HG02588 (cell line): ENCODE measurements around the gene MEN1.
"Not testable (repeated sequence)": the region's sequence is repeated elsewhere in the genome, so short reads cannot be mapped to it uniquely, and the experiment has no call there.

Source experiments
- ATAC-seq: cut with Tn5 transposase; IDR thresholded peaks from one replicate; pipeline ENCODE4 v1.9.1; 2021; ENCODE audit warnings: mild to moderate bottlenecking, moderate library complexity; ENCODE audit not compliant: unreplicated experiment

MEN1 gene

DNA sequence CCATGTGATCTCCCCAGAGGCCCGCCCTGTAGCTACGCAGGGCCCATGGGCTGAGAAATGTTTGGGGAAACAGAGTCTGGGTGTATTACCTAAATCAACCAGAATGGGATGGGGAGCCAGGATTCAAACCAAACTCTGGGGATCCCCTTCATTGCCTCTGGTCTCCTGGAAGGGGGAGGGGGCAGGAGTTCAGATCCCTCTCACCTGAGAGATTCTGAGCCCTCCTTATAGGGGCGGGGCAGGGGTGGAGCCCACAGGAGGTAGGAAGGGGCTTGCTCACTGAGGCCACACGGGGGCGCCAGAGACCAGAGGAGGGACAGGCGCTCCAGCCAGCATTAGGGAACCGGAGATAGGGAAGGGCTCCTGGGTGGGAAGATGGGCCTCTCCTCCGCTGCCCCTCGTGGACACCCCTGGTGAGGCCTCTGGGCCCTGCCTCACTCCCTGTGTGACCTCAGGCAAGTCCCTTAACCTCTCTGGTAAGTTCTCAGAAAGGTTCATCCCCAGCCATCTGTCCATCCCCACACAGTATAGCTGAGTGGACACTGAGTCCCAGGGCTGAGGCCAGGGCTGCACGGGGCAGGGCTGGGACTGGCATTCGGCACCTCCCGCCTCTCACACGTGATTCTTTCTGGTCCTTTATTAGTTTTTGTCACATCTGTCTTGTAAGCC, 36.8 kb upstream of the MEN1 start:
- no peak for ATAC-seq

DNA sequence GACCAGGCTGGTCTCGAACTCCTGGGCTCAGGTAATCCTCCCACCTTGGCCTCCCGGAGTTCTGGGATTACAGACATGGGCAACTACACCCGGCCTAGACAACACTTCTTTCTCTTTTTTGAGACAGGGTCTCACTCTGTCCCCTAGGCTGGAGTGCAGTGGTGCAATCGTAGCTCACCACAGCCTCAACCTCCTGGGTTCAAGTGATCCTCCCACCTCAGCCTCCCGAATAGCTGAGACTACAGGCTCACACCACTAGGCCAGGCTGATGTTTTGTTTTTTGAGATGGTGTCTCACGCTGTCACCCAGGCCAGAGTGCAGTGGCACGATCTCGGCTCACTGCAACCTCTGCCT, 35.4 kb upstream of the MEN1 start:
- not testable (repeated sequence) for ATAC-seq

DNA sequence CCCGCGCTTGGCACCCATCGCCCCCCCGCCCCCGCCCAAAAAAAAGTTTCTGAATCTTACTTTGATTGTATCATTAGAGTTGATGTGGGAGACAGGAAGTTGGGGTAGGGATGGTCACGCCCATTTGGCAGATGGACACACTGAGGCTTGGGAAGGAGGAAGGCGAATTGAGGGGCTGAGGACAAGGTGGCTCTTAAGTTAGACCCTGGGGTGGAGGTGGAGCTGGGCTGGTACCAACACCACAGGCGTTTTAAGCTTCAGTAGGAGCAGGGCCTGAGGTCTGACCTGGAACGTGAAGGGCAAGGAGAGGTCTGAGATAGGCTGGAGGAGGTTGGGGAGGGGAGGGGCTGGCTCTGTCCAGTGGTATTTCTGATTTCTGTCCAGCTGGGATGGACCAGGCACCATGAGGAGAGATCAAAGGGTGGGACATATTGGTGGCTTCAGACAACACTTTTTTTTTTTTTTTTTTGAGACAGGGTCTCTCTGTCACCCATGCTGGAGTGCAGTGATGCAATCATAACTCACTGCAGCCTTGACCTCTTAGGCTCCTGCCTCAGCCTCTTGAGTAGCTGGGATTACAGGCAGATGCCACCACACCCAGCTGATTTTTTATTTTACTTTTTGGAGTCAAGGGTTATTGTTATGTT, 34.9 kb upstream of the MEN1 start:
- no peak for ATAC-seq

DNA sequence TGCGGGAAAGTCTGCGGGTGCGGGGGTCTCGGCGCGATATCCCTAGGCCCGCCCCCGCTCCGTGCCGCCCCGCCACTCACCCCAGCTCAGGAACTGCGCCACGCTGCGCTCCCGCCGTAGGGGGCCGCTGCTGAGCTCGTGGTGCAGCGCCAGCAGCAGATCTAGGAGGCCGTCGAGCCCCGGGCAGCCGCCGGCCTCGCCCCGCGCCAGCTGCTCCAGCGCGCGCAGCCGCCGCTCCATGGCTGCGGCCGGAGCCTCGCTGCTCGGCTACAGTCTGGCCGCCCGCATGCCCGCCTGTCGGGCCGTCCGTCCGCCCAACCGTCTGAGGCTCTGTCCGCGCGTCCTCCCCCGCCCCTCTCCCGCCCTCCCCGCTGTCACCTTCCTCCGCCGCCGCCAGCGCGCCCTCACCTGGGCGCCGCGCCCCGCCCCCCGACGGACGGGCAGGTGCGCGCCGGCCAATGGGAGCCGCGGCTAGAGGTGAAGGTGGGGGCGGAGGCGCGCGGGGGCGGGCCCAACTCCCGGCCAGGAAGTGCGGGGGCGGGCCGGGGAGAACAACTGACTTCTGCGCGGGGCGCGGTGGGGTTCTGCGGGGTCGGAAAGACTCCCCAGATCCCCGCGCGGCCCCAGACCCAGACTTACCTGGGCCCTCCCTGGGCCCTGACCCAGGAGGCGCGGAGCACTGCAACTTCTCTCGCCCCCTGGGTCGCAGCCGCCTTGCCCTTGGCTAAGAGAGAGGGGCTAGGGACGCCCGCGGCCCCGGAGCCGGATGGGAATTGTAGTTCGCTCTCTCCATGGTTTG, 34.2 kb upstream of the MEN1 start, which contains the start of gene CDC42BPG:
Gene CDC42BPG, minus strand, starts transcription at position 324 of the 799 bp plus-strand sequence. Its CDS starts 84 bp downstream, at position 240.
- ATAC-seq, result no peak

DNA sequence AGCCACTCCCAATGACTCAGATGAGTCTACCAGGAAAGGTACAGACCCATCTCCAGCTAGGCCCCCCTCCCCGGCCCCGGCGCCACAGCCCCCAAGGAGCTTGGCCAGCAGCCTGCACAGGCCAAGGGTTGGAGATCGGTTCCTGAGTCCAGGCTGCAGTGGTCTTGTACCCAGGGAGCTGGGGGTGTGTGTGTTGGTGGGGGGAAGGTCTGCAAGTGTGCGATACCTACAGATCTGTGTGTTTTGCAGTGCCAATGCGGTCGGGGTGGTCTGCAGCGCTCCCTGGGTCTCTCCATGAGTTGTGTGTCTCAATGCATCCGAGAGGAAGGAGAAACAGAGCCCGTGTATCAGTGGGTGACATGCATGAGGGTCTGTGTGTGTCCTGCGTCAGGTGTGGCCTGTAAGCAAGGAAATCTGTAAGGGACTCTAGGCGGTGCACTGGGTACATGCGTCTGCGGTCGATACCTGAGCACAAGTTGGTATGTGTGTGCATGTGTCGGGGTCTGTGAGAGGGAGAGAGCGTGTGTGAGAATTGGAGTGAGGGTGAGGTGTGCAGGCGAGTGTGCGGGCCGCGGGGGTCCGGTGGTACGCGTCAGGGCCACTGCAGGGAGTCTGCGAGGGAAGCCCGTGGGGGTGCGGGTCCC, 33.5 kb upstream of the MEN1 start:
- no peak for ATAC-seq

DNA sequence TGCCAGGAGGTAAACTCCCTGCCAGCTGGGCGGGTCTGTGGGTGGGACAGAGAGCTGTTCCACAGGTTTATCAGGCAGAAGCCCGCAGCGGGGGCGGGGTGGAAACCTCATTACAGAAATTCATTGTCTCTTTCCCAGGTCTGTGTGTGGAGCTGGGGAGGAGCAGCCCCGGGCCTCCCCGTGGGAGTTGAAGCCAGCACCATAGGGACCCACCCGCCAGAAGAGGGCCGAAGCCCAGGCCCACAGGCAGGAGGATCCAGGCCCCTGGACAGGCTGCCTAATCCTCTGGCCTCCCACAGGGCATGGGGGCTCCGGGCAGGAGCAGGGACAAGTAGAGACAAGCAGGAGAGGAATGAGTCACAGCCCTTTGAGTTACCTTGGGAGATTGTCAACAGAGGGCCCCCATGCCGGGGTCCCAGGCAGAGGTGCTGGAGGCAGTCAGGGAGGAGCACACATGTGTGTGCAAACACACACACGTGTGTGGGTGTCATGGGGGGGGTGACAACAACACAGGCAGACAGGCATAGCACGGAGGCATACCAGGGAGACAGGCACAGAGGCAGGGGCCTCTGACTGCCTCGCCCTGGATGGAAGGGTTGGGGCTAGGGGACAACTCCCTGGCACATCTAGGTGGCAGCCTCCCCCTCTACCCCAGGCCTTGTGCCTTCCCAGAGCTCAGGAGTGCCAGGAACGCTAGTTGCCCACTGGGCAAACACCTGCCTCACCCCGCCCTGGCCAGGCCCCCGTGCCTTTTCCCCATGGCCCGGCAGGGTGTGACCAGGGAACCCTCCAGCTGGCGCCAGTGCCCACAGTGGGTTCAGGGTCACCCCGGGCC, 32.7 kb upstream of the MEN1 start:
- ATAC-seq, result no peak

DNA sequence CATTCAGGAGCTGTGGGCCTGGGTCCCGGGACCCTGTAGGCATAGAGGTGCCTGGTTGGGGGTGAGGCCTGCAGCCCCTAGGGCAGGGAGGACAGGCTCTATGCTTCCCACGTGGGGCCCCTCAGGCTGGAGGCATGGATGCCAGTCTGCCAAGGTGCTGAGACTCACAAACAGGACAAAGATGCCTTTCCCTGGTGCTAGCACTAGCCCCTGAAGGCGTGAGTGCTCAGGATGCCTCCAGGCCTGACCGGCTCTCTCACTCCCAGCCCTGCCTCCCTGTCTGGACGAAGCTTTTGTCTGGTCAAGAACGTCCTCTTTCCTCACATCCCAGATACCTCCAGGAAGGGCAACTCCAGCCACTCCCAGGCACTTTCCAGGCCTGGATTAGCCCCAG, 32.0 kb upstream of the MEN1 start:
- no peak for ATAC-seq

DNA sequence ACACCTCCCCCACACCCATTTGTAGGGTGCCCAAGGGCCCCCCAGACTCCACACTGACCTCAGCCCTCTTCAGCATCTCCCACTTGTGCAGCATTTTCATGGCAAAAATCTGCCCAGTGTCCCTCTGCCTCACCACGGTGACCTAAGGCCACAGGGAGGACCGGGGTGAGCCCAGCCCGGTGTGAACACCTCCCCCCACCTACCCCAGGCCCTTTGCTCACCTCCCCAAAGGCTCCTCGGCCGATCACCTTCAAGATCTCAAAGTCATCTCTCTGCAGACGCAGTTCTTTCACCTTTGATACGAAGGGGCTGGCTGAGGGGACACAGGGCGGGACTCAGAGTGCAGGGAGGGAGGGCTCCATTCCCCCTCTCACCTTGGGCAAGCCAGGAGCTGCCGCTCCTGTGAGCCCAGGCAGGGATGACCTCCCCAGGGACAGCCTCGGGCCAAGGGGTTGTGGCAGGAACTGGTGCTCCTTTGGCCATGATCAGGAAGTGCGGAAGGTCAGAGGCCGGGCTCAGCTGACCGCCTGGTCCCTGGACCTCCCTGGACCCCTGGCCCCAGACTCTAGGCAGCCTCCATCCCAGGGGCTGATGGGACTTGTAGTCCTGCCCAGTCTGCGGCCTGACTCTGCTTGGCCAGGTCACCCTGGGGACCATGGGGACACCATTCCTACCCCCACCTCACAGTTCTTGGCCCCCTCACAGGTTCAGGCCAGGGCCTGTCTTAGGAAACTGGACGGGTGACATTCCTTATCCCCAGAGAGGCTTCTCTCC, 31.4 kb upstream of the MEN1 start:
- no peak for ATAC-seq

DNA sequence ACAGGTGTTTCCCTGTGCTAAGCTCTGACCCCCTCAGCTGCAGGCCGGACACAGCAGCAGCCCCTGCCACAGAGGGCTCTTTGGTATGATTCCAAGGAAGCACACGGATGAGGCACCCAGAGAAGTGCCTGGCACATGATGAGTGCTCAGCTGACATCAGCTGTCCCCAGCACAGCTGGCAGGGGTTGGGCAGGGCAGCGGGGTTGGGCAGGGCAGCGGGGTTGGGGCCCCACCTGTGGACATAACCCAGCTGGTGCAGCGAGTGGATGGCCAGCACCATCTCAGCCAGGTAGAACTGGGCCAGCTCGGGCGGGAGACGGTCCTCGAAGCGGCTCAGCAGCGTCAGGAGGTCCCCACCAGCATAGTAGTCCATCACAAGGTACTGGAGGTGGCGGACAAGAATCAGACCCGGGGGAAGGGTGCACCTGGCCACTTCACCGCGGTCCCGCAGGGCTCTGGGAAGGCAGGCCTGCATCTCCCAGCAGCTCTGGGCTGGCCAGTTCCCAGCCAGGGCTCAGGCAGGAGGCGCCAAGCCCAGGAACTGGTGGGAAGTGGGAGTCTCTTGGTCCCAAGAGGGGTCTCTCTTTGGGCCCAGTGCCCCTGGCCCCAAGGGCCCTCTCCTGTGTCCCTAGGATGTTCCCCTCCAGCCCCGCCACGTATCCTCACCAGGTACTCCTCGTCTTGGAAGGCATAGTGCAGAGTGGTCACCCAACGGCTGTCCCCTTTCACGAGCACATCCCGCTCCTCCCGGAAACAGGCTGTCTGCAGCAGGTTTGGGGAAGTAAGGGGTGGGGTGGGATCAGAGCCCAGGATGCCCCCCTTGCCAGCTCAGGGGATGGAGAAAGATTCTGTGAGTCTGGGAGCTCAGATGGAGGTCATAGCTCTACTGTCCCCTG, 29.8 kb upstream of the MEN1 start:
- ATAC-seq, result no peak

DNA sequence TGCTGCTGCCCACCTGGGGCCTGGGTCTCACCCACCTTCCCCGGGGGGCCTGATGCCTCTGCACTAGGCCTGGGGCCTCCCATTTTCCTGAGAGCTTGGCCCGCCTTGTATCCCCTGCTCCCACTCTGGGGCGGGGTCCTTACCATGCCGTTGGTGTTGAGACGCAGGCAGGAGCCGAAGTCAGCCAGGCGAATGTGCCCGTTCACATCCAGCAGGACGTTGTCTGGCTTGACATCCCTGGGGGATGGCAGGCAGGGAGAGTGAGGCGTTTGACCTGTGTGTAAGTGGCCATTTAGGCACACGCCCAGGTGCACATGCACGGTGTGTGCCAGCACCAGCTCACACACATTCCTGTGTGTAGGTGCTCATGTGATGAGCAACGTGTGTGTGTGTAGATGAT, 29.0 kb upstream of the MEN1 start:
- no peak for ATAC-seq

DNA sequence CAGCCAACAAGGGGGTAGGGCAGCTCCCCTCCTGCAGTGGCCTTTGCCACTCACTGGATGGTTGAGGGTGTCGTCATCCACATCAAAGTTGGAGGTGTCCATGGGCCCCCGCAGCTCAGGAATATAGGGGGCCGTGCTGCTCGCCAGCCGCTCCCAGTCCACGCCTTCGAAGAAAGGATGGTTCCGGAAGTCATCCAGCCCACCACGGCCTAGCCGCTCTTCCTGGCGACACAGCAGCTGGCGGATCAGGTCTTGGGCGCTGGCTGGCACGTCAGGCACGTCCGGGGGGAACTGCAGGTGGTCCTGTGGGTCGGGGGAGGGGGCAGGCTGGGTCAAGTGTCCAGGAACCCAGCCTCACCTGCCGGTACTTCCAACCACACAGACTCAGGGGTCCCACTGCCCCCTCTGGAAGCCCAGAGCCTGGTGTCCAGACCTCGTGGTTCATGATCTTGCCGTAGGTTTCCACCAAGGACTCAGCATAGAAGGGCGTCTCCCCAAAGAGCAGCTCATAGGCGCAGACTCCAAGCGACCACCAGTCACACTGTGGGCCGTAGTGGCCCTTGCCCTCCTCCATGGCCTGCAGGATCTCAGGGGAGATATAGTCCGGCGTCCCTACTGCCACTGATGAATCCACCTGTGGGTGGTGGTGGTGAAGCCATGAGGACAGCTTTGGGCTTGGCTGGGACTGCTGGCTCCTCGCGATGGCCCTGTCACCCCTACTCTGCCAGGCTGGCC, 28.4 kb upstream of the MEN1 start:
- ATAC-seq, result no peak

DNA sequence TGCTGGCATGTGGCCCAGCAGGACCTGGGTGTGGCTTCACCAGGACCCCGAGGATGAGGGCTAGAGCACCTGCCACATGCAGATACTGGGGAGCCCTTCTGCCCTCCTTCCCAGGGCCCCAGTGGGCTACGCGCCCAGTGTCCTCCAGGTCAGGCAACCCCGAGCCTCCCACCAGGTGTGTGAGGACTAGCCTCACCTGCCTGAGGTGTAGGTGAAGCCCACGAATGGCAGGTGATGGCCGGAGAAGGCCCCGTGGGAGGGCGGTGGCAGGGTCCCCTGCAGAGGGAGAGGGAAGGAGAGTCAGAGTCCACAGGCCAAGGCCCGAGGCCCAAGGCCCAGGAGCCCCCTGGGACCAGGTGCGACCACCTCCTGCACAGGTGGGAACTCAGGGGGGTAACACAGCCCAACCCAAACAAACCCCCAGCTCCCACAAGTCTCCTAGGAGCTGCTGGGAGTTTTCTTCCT, 27.6 kb upstream of the MEN1 start:
- ATAC-seq, result no peak

DNA sequence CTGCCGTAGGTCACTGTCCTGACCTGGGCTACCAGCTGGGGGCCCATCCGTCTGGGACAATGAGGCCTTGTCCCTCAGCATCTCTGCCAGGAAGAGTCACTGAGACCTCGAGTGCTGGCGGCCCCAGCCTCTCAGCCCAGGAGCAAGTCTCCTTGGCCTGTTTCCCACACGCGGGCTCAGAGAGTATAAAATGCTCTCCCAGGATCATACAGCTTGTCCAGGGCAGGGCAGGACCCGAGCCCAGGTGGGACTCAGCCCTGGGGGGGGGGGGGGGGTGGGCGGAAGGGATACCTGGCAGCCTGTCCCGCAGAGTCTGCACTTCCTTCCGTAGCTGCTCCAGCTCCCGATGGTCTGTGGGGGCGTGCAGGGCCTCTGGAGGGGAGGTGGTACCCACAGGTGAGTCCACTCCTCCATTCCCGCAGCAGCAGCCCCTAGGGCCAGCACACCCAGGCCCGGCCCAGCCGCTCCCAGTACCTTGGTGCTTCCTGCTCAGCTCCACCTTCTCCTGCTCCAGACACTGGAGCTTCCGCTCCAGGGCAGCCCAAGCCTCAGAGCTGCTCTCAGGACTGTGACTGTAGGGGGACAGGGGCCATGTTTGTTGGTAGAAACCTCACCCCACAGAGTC, 26.2 kb upstream of the MEN1 start:
- ATAC-seq, result no peak

DNA sequence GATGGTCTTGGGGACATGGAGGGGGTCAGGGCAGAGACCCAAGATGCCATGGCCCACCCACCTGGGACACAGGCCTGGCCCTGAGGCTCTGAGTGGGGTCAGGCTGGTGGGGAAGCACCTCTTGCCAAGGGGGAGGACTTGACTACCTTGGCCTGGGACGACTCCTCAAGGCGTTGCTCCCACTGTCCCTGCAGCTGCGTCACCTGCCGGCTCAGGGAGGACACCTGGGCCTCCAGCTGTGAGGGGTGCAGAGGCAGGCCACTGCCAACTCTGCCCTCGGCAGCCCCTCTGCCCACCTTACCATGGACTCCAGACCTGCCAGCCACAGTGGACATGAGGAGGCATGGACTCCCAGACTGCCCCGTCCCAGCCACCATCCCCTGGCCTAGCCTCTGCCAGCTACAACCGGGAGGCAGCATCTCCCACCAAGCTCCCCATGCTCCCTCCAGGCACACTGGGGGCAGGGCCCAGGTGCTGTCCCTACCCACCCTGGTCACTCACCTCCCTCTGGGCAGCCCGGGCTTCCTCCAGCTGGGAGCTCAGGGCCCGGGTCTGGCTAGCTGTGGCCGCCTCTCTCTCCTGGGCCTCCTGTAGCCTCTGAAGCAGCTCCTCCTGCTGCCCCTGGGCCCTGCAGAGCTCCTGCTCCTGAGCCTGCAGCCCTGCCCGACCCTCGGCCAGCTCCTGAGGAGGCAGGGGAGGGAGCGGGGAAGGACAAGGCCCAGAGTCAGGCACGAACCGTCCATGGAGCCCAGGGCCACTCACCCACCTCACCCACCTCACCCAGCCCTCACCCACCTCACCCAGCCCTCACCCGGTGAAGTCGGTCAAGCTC, 25.5 kb upstream of the MEN1 start:
- ATAC-seq, result no peak

DNA sequence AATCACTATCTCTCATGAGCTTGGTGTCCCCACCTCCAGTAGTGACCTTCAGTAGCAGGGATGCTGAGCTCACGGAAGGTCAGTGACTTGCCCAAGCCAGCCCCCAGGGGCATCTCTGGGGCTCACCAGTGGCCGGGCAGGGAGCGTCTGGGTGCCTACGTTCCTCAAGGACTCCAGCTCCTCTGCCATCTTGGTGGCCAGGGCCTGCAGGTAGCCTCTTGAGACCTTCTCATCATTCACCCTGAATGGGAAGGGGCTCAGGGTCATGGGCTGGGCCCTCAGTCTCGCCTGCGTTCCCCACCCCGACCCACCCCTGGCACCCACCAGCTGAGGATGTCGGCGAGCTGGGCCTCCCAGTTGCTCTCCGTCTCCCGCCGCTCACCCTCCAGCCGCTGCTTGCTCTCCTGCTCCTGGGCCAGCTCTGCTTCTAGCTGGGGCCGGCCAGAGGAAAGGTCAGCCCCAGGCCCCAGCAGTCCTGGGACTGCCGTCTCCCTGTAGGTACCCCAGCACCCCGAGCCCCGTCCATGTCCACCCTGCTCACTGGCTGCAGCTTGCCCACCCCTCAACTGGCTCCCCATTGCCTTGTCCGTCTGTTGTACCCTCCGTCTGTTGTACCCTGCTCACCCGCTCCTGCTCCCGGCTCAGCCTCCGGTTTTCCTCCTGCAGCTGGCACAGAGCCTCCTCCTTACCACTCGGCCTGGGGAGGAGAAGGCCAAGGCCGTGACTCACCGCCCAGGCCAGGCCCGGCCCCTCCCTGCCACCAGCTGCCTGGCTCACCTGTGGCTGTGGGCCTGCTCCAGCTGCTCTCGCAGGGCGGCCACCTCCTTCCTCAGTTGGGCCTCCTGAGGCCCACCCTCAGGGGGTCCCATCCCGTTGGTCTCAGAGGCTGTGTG, 24.6 kb upstream of the MEN1 start:
- no peak for ATAC-seq
